Measurements from ENCODE around the gene ZNF416.
A peak's percentile ranks its signal among the peaks of the same experiment; 100 is the strongest.

ZNF416 gene

DNA sequence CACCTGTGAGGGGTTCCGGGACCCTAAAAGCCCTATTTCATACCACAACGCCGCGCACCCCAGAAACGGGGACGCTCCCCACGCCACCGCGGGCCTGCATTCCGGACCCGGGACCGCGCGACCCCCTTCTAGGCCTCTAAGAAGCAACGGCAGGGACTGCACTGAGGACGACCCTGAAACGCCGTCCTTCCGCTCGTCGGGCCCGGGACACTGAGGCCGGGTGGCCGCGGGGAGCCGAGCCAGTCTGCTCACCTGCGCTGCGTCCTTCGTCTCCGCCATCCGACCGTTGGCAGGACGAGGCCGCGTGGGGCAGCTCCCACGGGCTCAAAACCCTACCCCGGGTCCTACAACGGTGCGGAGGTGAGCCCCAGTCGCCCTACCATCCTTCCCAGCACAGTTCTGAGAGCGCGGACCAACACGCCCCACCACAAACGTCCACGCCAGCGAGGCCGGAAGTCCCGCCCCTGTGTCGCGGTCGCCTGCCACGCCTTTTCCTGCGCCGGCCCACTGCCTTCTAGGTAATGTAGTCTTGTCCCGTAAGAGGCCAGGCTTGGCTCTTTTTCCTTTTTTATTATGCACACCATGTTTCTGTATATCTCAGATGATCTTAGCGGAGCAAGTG lies 19.2 kb downstream of the ZNF416 start, which contains the start of gene ZNF550:
ZNF550 (minus strand) TSS at position 460 of the 622 bp plus-strand sequence; CDS start at position 279, 181 bp downstream.
- peak; percentile 97 for FAIRE-seq
- DNase-seq (ENCODE audit: extremely low spot score, insufficient read length, low read depth), result peak; percentile 82

DNA sequence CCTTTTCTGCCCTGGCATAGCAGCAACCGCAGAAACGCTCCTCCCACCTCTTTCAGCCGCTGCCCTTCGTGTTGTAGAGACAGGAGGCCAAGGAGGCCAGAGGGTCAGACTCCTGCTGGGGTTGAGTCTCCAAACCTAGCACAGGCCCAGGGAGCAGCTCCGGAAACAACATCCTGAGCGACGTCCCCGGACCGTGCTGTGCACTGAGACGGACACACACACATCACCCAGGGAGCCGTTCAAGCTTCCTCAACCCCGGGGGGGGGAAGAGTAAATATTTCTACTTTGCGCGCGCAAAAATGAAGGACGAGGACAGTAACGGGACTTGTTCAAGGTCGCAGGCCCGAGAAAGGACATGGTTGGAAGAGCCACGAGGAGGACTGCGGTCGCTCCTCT lies 19.7 kb downstream of the ZNF416 start:
- FAIRE-seq (no peak), DNase-seq (ENCODE audit: extremely low spot score, insufficient read length, low read depth) (no peak)

DNA sequence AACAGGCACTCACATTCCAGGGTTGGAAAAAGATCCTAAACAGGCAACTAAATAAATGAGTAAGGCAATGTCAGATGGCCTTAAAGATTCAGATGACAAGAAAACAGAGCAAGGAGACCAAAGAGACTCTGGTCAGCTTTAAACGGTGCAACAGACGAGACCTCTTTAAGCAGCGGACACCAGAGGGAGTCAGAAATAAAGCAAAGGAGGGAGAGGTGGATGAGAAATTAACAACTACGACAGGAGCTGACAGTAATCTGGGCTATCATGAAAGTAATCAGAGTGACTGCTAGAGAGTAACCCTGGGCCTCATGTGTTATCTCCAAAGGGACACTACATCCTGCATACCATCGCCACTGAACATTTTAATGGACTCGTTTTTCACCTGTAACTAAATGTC lies 20.2 kb downstream of the ZNF416 start:
- DNase-seq (ENCODE audit: extremely low spot score, insufficient read length, low read depth), result no peak
- FAIRE-seq, result no peak

DNA sequence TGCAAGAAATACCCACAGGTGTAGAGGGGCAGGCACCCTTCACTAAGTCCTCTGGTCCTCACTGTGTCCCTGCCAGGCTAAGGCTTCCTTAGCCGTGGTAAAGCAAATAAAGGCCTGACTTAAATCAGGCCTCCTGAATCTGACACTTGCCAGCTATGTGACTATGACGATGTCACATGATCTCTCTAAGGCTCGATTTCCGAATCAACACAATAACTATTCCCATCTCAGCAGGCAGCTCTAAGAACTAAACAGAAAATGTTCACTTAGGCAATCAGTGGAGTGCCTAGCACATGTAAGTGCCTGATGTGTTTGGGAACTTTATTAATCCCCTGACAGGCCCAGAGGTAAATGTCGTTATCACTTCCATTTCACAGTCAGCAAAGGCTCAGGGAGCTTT lies 21.1 kb downstream of the ZNF416 start:
- FAIRE-seq (no peak), DNase-seq (ENCODE audit: extremely low spot score, insufficient read length, low read depth) (no peak)

DNA sequence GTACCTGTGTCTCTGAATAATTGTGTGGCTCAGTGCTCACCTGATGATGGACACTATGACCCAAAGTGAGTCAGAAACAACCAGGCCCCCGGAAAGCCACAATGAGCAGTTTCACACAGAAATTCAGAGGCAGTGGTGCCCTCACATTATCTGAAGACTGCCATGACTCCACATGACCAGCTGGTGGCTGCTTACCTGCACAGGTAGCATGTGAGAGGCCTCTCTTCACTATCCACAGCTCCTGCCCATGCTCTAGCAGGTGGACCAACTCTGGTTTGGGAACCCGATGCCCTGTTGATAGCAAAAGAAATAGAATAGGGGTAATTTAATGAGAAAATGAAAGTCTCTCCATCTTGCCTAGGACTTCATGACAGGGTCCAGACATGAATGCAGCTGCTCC lies 26.3 kb downstream of the ZNF416 start:
- DNase-seq (ENCODE audit: extremely low spot score, insufficient read length, low read depth), result no peak
- no peak for FAIRE-seq

DNA sequence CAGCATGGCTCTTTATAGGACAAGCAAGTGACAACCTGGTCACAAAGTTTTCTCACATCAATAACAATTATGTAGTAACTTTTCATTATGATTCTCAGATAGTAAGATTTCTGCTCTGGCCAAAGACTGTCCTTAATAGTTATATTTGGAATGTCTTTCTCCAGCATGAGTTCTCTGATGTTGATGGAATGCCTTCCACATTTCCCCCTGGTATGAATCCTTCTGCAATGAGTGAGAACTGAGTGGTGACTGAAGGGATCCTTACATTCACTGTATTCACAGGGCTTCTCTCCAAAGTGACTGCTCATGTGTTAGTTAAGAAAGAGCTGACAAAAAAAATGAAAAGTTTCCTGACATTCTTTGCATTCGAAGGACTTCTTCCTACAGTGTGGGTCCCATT lies 32.2 kb downstream of the ZNF416 start:
- FAIRE-seq, result no peak
- DNase-seq (ENCODE audit: extremely low spot score, insufficient read length, low read depth), result no peak

DNA sequence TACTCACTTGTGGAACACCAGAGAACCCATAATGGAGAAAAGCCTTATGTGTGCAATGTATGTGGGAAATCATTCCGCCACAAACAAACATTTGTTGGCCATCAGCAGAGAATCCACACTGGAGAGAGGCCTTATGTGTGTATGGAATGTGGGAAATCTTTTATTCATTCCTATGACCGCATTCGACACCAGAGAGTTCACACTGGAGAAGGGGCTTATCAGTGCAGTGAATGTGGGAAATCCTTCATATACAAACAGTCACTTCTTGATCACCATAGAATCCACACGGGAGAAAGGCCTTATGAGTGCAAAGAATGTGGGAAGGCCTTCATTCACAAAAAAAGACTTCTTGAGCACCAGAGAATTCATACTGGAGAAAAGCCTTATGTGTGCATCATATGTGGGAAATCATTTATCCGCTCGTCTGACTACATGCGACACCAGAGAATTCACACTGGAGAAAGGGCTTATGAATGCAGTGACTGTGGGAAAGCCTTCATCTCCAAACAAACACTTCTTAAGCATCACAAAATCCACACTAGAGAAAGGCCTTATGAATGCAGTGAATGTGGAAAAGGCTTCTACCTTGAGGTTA lies 40.7 kb downstream of the ZNF416 start:
- no peak for FAIRE-seq

DNA sequence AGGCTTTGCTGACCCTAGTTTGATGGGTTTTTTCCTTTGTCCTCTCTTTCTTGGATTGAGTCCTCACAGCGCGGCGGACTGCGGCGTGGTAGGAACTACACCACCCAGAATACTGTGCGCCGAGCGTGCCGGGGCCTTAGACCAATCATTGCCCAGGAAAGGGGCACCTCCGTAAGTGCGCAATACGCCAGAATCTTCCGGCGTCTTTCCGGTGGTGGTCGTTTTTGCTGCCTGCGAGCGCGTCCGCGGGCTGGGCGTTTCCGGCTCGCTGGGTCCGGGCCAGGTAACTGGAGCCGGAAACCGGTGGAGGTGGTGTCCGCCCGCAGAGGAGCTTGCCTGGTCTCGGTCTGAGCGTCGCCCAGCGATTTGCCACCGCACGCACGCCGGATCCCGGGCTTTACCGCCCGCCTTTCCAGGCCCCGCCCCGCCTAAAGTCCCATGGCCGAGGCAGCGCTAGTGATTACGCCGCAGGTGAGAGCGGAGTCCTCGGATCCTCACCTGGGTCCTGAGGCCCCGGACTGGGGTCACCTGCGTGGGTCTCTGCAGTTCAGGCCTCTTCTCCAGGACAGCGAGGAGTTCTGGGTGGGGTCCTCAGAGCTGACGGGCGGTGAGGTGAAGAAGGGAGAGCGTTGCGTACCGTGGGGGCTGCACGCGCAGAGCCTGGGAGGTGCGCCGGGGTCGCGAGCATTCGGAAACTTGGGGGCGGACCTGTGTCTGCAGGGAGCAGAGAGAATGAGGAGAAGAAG lies 51.4 kb downstream of the ZNF416 start, which contains the start of gene ZNF549:
ZNF549 (plus strand) TSS at position 221 of the 746 bp plus-strand sequence; CDS start at position 439, 218 bp downstream.
- DNase-seq (ENCODE audit: extremely low spot score, insufficient read length, low read depth), result peak; percentile 80
- peak; percentile 97 for FAIRE-seq

More for the DNA sequence above, 40.7 kb downstream of the ZNF416 start:
- DNase-seq (ENCODE audit: extremely low spot score, insufficient read length, low read depth), result no peak
